Measurements from ENCODE around the gene TMOD1. TPM values are rescaled to one million over a fixed set of nuclear protein-coding genes. Genes with fewer than 3 reads are reported as not detected.
"Not testable (repeated sequence)": the region's sequence is repeated elsewhere in the genome, so short reads cannot be mapped to it uniquely, and the experiment has no call there.

Gene TMOD1
- total RNA-seq, 1 experiment from 2014 or later: not detected

DNA sequence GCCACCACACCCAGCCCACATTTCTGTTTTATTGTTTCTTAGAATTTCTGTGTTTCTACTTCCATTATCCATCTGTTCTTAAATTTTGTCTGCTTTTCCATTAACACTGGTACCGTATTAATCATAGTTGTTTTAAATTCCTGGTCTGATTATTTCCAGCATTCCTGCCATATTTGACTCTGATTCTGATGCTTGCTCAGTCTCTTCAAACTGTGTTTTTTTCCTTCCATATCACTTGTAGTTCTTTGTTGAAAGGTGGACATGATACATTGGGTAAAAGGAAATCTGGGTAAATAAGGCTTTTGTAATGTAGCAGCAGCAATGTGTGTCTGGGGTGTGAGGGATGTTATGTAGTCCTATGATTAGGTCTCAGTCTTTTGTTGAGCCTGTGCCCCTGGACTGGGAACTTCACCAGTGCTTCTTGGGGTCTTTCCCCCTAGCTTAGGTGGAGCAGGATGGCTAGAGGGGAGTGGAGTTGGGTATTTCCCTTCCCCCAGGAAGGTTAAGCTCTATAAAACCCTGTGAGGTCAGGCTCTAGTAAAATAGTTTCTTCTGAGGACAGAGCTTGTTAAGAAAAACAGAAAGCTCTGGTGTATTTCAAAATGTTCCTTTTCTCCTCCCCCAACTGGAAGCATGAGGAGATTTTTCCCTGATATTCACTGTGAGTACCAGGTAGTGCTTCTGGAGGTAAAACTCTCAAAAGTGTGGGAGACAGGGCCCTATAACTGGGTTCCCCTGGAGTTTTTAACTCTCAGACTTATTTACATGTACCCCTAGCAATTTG lies 10.1 kb upstream of the TMOD1 start:
- DNase-seq (ENCODE audit: low spot score): no peak
- in situ Hi-C loops (cut with HindIII; ENCODE audit: low sequenced_read_pairs): no loop called here

DNA sequence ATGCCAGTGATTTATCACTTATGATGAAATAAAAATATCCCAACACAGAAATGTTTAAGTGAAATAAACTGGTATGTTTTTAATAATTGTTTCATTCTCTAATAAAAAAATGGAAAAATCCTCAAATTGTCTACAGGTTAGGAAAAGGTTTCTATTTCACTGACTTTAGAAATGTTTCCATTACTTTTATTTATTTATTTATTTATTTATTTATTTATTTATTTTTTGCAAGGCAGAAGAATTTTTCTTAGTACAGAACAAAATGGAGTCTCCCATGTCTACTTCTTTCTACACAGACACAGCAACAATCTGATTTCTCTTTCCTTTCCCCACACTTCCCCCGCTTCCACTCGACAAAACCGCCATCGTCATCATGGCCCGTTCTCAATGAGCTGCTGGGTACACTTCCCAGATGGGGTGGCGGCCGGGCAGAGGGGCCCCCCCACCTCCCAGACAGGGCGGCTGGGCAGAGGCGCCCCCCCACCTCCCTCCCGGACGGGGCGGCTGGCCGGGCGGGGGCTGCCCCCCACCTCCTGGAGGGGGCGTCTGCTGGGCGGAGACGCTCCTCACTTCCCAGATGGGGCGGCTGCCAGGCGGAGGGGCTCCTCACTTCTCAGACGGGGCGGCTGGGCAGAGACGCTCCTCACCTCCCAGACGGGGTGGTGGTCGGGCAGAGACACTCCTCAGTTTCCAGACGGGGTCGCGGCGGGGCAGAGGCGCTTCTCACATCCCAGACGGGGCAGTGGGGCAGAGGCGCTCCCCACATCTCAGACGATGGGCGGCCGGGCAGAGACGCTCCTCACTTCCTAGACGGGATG lies 3.7 kb upstream of the TMOD1 start:
- in situ Hi-C loops (cut with HindIII; ENCODE audit: low sequenced_read_pairs); DNase-seq (ENCODE audit: low spot score): not testable (repeated sequence)

- in situ Hi-C loops (cut with HindIII; ENCODE audit: low sequenced_read_pairs); DNase-seq (ENCODE audit: low spot score): not testable (repeated sequence)
These were observed 2.6 kb upstream of the TMOD1 start for GRCh38 chr9:97498846-97499245.

GRCh38 chr9:97500263-97500662 lies 1.2 kb upstream of the TMOD1 start:
- DNase-seq (ENCODE audit: low spot score): peak; percentile 39
- in situ Hi-C loops (cut with HindIII; ENCODE audit: low sequenced_read_pairs): no loop called here

DNA sequence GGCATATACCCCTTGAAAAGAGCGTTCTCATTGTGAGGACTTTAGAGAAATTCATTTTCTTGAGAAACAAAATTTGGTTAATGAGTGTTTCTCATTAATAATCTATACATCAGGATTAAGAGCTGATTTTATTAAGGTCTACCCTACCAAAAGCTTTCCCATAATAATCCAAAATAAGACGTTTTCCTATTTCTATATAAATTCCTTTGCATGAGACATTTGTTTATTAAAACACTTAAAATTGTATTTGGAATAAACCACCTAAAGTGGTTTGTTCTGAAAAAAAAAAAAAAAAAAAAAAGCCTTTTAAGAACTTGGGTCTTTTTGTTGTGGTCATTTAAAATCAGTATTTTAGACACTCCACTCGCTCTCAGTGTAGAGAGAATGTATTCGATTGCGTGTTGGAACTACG lies 695 bp upstream of the TMOD1 start:
- DNase-seq (ENCODE audit: low spot score): no peak
- in situ Hi-C loops (cut with HindIII; ENCODE audit: low sequenced_read_pairs): no loop called here

DNA sequence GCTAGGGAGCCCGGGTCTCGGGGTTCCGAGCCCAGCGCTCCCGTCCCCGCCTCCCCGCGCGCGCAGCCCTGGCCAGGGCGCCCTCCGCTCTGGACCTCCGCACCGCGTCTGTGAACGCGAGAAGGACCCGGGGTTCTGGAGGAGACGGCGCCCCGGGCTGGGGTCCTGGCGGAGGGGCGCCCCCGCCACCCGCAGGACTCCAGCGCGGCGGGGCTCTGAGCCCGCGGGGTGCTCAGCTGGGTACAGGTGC lies 431 bp downstream of the TMOD1 start:
- DNase-seq (ENCODE audit: low spot score): no peak
- in situ Hi-C loops (cut with HindIII; ENCODE audit: low sequenced_read_pairs): no loop called here

DNA sequence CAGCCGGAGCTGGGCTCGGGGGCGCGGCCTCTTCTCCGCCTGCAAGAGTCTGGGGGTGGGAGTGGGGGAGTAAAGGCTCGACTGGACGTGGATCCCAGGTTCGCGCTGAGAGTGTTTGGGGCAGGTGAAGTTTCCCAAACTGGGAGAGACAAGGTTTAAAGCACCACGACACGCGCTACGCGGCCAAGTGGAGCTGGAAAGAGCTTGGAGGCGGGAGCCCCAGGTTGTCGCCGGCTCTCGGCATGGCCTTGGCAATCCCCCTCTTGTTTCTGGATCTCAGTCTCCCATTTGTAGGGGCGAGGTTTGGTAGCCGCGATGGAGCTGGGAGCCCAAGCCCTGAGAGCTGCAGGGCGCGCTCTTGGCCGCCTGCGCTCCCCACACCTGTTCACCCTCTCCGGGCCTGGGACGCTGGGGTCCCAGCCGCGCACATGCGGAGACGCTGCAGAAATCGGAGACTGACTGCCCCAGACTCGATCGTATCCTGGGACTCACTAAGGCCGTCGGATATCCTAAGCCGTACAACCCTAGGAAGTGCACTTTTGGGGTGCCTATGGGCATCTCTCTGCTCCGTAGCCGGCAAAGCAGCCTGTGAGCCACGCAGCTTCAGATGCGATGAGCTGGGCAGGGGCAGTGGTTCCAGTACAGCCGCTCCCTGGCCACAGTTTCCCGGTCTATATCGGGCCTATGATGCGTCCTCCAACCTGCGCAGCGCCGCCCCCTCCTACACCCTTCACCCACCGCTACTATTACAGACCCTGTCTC lies 937 bp downstream of the TMOD1 start:
- DNase-seq (ENCODE audit: low spot score): peak; percentile 52

GRCh38 chr9:97502984-97503861 lies 1.8 kb downstream of the TMOD1 start:
- DNase-seq (ENCODE audit: low spot score): peak; percentile 48
- in situ Hi-C loops (cut with HindIII; ENCODE audit: low sequenced_read_pairs): no loop called here

More for the DNA sequence above, 937 bp downstream of the TMOD1 start:
- in situ Hi-C loops (cut with HindIII; ENCODE audit: low sequenced_read_pairs): no loop called here

GRCh38 chr9:97503862-97504210 lies 2.4 kb downstream of the TMOD1 start:
- in situ Hi-C loops (cut with HindIII; ENCODE audit: low sequenced_read_pairs): no loop called here
- DNase-seq (ENCODE audit: low spot score): no peak

- in situ Hi-C loops (cut with HindIII; ENCODE audit: low sequenced_read_pairs): no loop called here
- peak; percentile 53 for DNase-seq (ENCODE audit: low spot score)
These were observed 3.1 kb downstream of the TMOD1 start for GRCh38 chr9:97504381-97505216.

DNA sequence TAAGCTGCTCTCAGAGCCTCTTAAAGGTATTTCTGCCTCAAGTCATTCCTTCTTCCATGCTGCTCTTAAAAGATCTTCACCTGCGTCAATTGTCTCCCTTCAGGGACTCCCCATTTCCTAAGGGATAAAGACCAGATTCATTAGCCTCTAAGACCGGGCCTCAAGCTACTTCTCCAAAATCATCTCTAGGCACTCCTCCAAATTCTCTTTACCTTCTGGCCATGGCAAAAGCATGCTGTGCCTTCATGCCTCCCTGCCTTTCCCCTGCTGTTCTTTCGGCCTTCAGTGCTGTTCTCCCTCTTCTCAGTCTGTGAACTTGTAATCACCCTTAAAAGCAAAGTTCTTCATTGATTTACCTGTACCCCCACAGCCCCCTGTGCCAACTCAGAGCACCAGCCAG lies 4.4 kb downstream of the TMOD1 start:
- peak; percentile 93 for DNase-seq (ENCODE audit: low spot score)
- in situ Hi-C loops (cut with HindIII; ENCODE audit: low sequenced_read_pairs): no loop called here

DNA sequence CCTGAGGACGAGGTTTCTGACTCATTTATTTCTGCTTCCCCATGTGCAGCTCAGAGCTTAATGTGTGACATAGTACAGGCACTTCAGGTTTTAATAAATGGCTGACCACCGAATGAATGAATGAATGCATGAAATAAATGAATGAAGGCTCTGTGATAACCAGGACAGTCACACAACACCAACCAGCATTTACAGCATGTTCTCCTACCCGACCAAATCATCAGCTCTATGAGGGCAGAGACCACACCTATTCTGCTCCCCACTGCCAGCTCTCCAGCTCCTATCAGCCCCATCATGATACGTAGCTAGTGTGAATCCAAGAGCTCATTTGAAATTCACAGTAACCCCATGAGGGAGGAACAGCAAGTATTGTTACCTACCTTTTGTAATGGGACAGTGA lies 4.8 kb downstream of the TMOD1 start:
- no peak for DNase-seq (ENCODE audit: low spot score)
- in situ Hi-C loops (cut with HindIII; ENCODE audit: low sequenced_read_pairs): no loop called here

GRCh38 chr9:97506787-97507186 lies 5.3 kb downstream of the TMOD1 start:
- in situ Hi-C loops (cut with HindIII; ENCODE audit: low sequenced_read_pairs): no loop called here
- DNase-seq (ENCODE audit: low spot score): no peak

- in situ Hi-C loops (cut with HindIII; ENCODE audit: low sequenced_read_pairs): no loop called here
- DNase-seq (ENCODE audit: low spot score): peak; percentile 48
These were observed 6.0 kb downstream of the TMOD1 start for GRCh38 chr9:97507428-97507984.

- in situ Hi-C loops (cut with HindIII; ENCODE audit: low sequenced_read_pairs): no loop called here
- peak; percentile 87 for DNase-seq (ENCODE audit: low spot score)
These were observed 7.4 kb downstream of the TMOD1 start for GRCh38 chr9:97508852-97509251.

GRCh38 chr9:97510797-97511654 lies 9.6 kb downstream of the TMOD1 start:
- in situ Hi-C loops (cut with HindIII; ENCODE audit: low sequenced_read_pairs): no loop called here
- no peak for DNase-seq (ENCODE audit: low spot score)
